Liver (tissue), 9 donors: ENCODE measurements around the gene RGS10. TPM values are rescaled to one million over a fixed set of nuclear protein-coding genes. Genes with fewer than 3 reads are reported as not detected.

Experiments used
- DNase-seq: peaks from one replicate; pipeline ENCODE4 v3.0.0-alpha.2; 2017; ENCODE audit warnings: low spot score
- H3K27ac ChIP-seq, 2 donors: one replicate each; pipeline ENCODE4 v1.7.0; 2013; ENCODE audit warnings: inconsistent platforms in 2 of 2, low read length in 2 of 2, control low read depth in 1 of 2, low read depth in 1 of 2, mild to moderate bottlenecking in 1 of 2
- H3K27me3 ChIP-seq, 4 donors: one replicate each; pipeline versions ENCODE4 v1.6.1 to v1.7.0; 2013; ENCODE audit warnings: low read length in 3 of 4, inconsistent platforms in 1 of 4, mild to moderate bottlenecking in 1 of 4, moderate library complexity in 1 of 4; ENCODE audit not compliant: control insufficient read depth in 4 of 4, insufficient read depth in 4 of 4
- H3K36me3 ChIP-seq, 4 donors: one replicate each; pipeline versions ENCODE4 v1.6.1 to v1.7.0; 2013; ENCODE audit warnings: low read length in 3 of 4, mild to moderate bottlenecking in 3 of 4, low read depth in 1 of 4, moderate library complexity in 1 of 4; ENCODE audit not compliant: control insufficient read depth in 4 of 4, insufficient read depth in 3 of 4
- H3K4me1 ChIP-seq, 4 donors: one replicate each; pipeline versions ENCODE4 v1.6.1 to v1.7.0; 2013; ENCODE audit warnings: low read length in 3 of 4, mild to moderate bottlenecking in 3 of 4, moderate library complexity in 1 of 4; ENCODE audit not compliant: control insufficient read depth in 4 of 4, insufficient read depth in 4 of 4
- H3K4me3 ChIP-seq, 3 donors: one replicate each; pipeline versions ENCODE4 v1.6.1 to v1.7.0; 2013; ENCODE audit warnings: low read length in 3 of 3, control low read depth in 1 of 3, low read depth in 1 of 3, mild to moderate bottlenecking in 1 of 3
- H3K9ac ChIP-seq, 2 donors: one replicate each; pipeline ENCODE4 v1.7.0; 2013; ENCODE audit warnings: low read length in 2 of 2, mild to moderate bottlenecking in 2 of 2, moderate library complexity in 2 of 2, control low read depth in 1 of 2, low read depth in 1 of 2
- H3K9me3 ChIP-seq, 4 donors: one replicate each; pipeline versions ENCODE4 v1.6.1 to v1.7.0; 2013; ENCODE audit warnings: low read length in 3 of 4; ENCODE audit not compliant: control insufficient read depth in 4 of 4
- FOXA1 ChIP-seq: IDR thresholded peaks from 2 replicates; pipeline ENCODE4 v1.6.1; 2016; ENCODE audit warnings: antibody characterized with exemption
- FOXA2 ChIP-seq: IDR thresholded peaks from 2 replicates; pipeline ENCODE4 v1.6.1; 2016; ENCODE audit warnings: antibody characterized with exemption
- GABPA ChIP-seq, 2 donors: IDR thresholded peaks in 1 of 2; conservative IDR thresholded peaks in 1 of 2; 2 replicates each; pipeline ENCODE4 v1.6.1; 2016; ENCODE audit warnings: antibody characterized with exemption in 2 of 2, mild to moderate bottlenecking in 1 of 2, moderate library complexity in 1 of 2
- HNF4A ChIP-seq, 2 donors: conservative IDR thresholded peaks; 2 replicates each; pipeline ENCODE4 v1.6.1; 2016; ENCODE audit warnings: antibody characterized with exemption in 2 of 2, mild to moderate bottlenecking in 2 of 2
- HNF4G ChIP-seq: IDR thresholded peaks from 2 replicates; pipeline ENCODE4 v1.6.1; 2016; ENCODE audit warnings: antibody characterized with exemption
- JUND ChIP-seq, 2 donors: IDR thresholded peaks; 2 replicates each; pipeline ENCODE4 v1.6.1; 2016; ENCODE audit warnings: antibody characterized with exemption in 2 of 2
- NR2F2 ChIP-seq: IDR thresholded peaks from 2 replicates; pipeline ENCODE4 v1.6.1; 2016; ENCODE audit warnings: antibody characterized with exemption
- RAD21 ChIP-seq, 2 donors: IDR thresholded peaks; 2 replicates each; pipeline ENCODE4 v1.6.1; 2016; ENCODE audit warnings: antibody characterized with exemption in 2 of 2, mild to moderate bottlenecking in 2 of 2
- RXRA ChIP-seq, 2 donors: IDR thresholded peaks; 2 replicates each; pipeline ENCODE4 v1.6.1; 2017 to 2018; ENCODE audit warnings: antibody characterized with exemption in 2 of 2, mild to moderate bottlenecking in 1 of 2
- SP1 ChIP-seq: IDR thresholded peaks from 2 replicates; pipeline ENCODE4 v1.6.1; 2018; ENCODE audit warnings: antibody characterized with exemption, mild to moderate bottlenecking
- TAF1 ChIP-seq: conservative IDR thresholded peaks from 2 replicates; pipeline ENCODE4 v1.6.1; 2016; ENCODE audit warnings: antibody characterized with exemption, mild to moderate bottlenecking
- YY1 ChIP-seq: IDR thresholded peaks from 2 replicates; pipeline ENCODE4 v1.6.1; 2016; ENCODE audit warnings: antibody characterized with exemption, mild to moderate bottlenecking
- WGBS: extraction: QIAGEN DNeasy Blood & Tissue Kit; methylation state at CpG from one replicate; pipeline ENCODE4 v1.1.7; 2013; 5-methylcytosine and 5-hydroxymethylcytosine counted together
- polyA plus RNA-seq, 2 donors: library from polyadenylated mRNA; stranded (reverse) in 1 of 2; unstranded in 1 of 2; fragments of 200-250 nt in 1 of 2; fragments of >200 nt in 1 of 2; fragmentation: Nextera tagmentation in 1 of 2; extraction: Ambion mirVana in 1 of 2; gene quantifications; one replicate each; pipeline versions ENCODE4 v1.2.1 to v1.2.3, GENCODE V29; 2013 to 2015
- total RNA-seq, 2 donors: library from RNA; depleted of rRNA; stranded (reverse); fragments of >200 nt; gene quantifications; one replicate each; pipeline ENCODE4 v1.2.3, GENCODE V29; 2014
- TF ChIP-seq, protein P1 (sequence below): IDR thresholded peaks from 2 replicates; pipeline ENCODE4 v1.6.1; 2016; ENCODE audit warnings: antibody characterized with exemption
- TF ChIP-seq, protein P2 (sequence below): IDR thresholded peaks from 2 replicates; pipeline ENCODE4 v1.6.1; 2016; ENCODE audit warnings: antibody characterized with exemption
- TF ChIP-seq, protein P3 (sequence below): fragments of 150-350 bp; IDR thresholded peaks from 2 replicates; pipeline ENCODE4 v1.5.1; 2017; ENCODE audit warnings: improper control_type of control experiment, low read depth, low read length; ENCODE audit not compliant: missing input control
- TF ChIP-seq, protein P4 (sequence below): IDR thresholded peaks from 2 replicates; pipeline ENCODE4 v1.6.1; 2016; ENCODE audit warnings: antibody characterized with exemption
- donor health status: healthy.
- donor health status: healthy.
- donor health status: healthy.
- donor health status: healthy.
- donor health status: healthy.

RGS10 gene
- total and polyA plus RNA-seq, 4 donors = 1.8 to 51.9 (median 2.2) TPM

DNA sequence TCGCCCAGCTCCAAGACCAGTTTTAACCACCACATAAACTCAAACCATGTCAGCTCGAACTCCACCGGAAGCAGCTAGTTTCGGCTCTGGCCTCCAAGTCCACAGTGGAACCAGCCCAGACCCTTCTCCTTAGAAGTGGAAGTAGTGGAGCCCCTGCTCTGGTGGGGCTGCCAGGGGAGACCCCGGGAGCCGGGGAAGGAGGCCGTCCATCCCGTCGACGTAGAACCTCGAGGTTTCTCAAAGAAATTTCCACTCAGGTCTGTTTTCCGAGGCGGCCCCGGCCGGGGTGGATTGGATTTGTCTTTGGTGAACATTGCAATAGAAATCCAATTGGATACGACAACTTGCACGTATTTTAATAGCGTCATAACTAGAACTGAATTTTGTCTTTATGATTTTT lies 87.5 kb downstream of the RGS10 start:
- H3K27ac ChIP-seq = no peak overlapping the region
- 94% methylated on average over 18 of the region's 18 CpGs for WGBS
- peaks cover 0 to 2% (median 0%) of the 10 kb centered on the region in 4 donors for H3K36me3 ChIP-seq
- H3K9me3 ChIP-seq = no peaks in the 10 kb centered on the region
- no peaks in the 10 kb centered on the region for H3K27me3 ChIP-seq
- TF ChIP-seq HNF4A (conservative IDR thresholded peaks at IDR 0.05) = no peak
- TF ChIP-seq RAD21 (IDR thresholded peaks at IDR 0.05) = no peak
- no peak for TF ChIP-seq NR2F2
- no peak for TF ChIP-seq YY1
- TF ChIP-seq FOXA1 = no peak
- TF ChIP-seq, protein P1, sequence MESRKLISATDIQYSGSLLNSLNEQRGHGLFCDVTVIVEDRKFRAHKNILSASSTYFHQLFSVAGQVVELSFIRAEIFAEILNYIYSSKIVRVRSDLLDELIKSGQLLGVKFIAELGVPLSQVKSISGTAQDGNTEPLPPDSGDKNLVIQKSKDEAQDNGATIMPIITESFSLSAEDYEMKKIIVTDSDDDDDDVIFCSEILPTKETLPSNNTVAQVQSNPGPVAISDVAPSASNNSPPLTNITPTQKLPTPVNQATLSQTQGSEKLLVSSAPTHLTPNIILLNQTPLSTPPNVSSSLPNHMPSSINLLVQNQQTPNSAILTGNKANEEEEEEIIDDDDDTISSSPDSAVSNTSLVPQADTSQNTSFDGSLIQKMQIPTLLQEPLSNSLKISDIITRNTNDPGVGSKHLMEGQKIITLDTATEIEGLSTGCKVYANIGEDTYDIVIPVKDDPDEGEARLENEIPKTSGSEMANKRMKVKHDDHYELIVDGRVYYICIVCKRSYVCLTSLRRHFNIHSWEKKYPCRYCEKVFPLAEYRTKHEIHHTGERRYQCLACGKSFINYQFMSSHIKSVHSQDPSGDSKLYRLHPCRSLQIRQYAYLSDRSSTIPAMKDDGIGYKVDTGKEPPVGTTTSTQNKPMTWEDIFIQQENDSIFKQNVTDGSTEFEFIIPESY = no peak
- no peak for TF ChIP-seq TAF1
- TF ChIP-seq, protein P2, sequence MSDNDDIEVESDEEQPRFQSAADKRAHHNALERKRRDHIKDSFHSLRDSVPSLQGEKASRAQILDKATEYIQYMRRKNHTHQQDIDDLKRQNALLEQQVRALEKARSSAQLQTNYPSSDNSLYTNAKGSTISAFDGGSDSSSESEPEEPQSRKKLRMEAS = no peak
- TF ChIP-seq HNF4G = no peak
- no peak for TF ChIP-seq RXRA (IDR thresholded peaks at IDR 0.05)
- TF ChIP-seq GABPA (IDR thresholded peaks at IDR 0.05 in 1 of 2, conservative IDR thresholded peaks at IDR 0.05 in 1 of 2) = no peak
- no peak for TF ChIP-seq SP1
- no peak for TF ChIP-seq JUND (IDR thresholded peaks at IDR 0.05)
- no peak for TF ChIP-seq FOXA2
- no peak overlapping the region for H3K9ac ChIP-seq
- no peak overlapping the region for H3K4me3 ChIP-seq
- H3K4me1 ChIP-seq = no peaks in the 10 kb centered on the region
- no peak for DNase-seq

DNA sequence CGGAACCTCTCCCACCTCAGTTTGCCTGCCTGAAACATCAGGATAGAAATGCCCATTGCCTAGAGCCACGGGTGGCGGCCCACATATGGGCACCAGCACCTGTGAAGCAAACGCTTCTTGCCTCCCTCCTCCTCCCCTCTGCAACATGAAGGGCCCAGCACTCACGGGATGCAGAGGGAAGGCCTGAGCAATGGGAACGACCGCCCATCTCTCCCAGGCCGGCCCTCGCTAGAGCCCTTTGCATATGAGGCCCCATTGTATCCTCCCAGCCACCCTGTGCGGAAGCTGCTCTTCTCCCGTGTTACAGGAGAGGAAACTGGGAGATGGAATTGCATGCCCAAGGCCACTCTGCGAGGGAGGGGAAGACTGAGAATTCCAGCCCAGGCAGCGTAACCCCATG lies 88.2 kb downstream of the RGS10 start:
- no peak for DNase-seq
- 92% methylated on average over 13 of the region's 13 CpGs for whole genome bisulfite sequencing
- Histone ChIP-seq H3K9ac (no peak overlapping the region), H3K27me3 (no peaks in the 10 kb centered on the region), H3K4me1 (no peaks in the 10 kb centered on the region), H3K36me3 (peaks cover 0 to 2% (median 0%) of the 10 kb centered on the region in 4 donors), H3K9me3 (no peaks in the 10 kb centered on the region), H3K4me3 (no peak overlapping the region), H3K27ac (no peak overlapping the region)
- TF ChIP-seq GABPA (IDR thresholded peaks at IDR 0.05 in 1 of 2, conservative IDR thresholded peaks at IDR 0.05 in 1 of 2) = no peak
- no peak for TF ChIP-seq FOXA1
- TF ChIP-seq TAF1 = no peak

DNA sequence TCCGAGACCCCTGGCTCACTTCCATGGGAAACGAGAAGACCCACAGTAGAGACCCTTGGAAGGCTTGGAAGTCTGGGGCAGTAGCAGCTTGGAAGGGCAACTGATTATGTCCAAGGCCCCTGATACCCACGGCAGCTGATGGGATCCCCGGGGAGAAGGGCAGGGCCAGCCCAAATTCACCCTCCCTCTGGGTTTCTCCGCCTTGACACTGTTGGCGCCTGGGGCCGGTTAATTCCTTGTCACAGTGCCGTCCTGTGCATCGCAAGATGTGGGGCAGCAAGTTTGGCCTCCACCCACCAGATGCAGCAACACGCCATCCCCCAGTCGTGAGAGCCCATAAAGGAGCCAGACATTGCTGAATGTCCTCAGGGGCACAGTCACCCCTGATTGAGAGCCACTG lies 89.2 kb downstream of the RGS10 start:
- DNase-seq = no peak
- TF ChIP-seq FOXA2 (no peak), JUND (IDR thresholded peaks at IDR 0.05) (no peak), HNF4G (no peak), NR2F2 (no peak)
- H3K27ac ChIP-seq = no peak overlapping the region
- no peak overlapping the region for H3K9ac ChIP-seq
- H3K9me3 ChIP-seq = no peaks in the 10 kb centered on the region
- WGBS = 92% methylated on average over 11 of the region's 11 CpGs
- H3K4me1 ChIP-seq = no peaks in the 10 kb centered on the region
- no peaks in the 10 kb centered on the region for H3K27me3 ChIP-seq
- no peak overlapping the region for H3K4me3 ChIP-seq
- peaks cover 0 to 2% (median 0%) of the 10 kb centered on the region in 4 donors for H3K36me3 ChIP-seq

DNA sequence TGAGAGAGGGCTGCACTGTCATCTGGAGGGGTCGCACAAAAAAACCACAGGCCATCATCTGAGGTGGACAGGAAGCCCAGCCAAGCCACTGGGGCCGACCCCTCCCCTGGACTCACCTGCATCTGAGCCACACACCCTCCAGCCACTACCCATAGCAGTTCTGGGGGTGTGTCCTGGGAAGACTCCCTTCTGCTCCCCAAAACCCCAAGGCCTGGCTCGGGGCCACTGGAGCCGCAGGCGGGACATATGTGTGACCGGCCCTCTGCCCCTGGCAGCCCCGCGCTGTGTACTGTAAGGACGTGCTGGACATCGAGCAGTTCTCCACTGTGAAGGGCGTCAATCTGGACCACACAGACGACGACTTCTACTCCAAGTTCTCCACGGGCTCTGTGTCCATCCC lies 90.1 kb downstream of the RGS10 start:
- H3K27me3 ChIP-seq = no peaks in the 10 kb centered on the region
- 96% methylated on average over 14 of the region's 14 CpGs for WGBS
- no peak overlapping the region for H3K27ac ChIP-seq
- H3K4me3 ChIP-seq = no peak overlapping the region
- H3K9me3 ChIP-seq = no peaks in the 10 kb centered on the region
- no peak for DNase-seq
- H3K4me1 ChIP-seq = no peaks in the 10 kb centered on the region
- H3K36me3 ChIP-seq = peaks cover 0 to 2% (median 0%) of the 10 kb centered on the region in 4 donors
- no peak overlapping the region for H3K9ac ChIP-seq
- TF ChIP-seq, protein P3, sequence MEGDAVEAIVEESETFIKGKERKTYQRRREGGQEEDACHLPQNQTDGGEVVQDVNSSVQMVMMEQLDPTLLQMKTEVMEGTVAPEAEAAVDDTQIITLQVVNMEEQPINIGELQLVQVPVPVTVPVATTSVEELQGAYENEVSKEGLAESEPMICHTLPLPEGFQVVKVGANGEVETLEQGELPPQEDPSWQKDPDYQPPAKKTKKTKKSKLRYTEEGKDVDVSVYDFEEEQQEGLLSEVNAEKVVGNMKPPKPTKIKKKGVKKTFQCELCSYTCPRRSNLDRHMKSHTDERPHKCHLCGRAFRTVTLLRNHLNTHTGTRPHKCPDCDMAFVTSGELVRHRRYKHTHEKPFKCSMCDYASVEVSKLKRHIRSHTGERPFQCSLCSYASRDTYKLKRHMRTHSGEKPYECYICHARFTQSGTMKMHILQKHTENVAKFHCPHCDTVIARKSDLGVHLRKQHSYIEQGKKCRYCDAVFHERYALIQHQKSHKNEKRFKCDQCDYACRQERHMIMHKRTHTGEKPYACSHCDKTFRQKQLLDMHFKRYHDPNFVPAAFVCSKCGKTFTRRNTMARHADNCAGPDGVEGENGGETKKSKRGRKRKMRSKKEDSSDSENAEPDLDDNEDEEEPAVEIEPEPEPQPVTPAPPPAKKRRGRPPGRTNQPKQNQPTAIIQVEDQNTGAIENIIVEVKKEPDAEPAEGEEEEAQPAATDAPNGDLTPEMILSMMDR = no peak
- TF ChIP-seq, protein P4, sequence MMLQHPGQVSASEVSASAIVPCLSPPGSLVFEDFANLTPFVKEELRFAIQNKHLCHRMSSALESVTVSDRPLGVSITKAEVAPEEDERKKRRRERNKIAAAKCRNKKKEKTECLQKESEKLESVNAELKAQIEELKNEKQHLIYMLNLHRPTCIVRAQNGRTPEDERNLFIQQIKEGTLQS = no peak
- no peak for TF ChIP-seq YY1
- TF ChIP-seq HNF4A (conservative IDR thresholded peaks at IDR 0.05) = no peak
- TF ChIP-seq, protein P2 = no peak
- TF ChIP-seq HNF4G = no peak
- TF ChIP-seq FOXA1 = no peak
- TF ChIP-seq RAD21 (IDR thresholded peaks at IDR 0.05) = no peak
